ENCODE measurements around the gene GRIK4. TPM values are rescaled to one million over a fixed set of nuclear protein-coding genes. Genes with fewer than 3 reads are reported as not detected.

Gene GRIK4
- total RNA-seq, 1 experiment from 2014 or later, result not detected

DNA sequence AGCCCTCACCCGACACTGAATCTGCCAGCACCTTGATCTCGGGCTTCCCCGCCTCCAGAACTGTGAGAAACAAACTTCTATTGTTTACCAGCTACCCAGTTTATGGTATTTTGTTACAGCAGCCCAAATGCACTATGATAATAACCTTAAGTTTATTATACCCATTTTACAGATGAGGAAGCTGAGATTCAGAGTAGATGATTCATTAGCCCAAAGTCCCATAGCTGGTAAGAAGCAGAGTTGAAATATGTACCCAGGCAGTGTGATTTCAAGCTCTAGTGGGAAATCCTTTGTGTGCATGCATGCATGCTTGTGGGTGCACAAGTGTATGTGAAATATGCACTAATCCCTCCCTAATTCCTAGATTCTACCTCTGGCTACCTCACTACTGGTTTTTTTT, 7.9 kb downstream of the GRIK4 start:
- Histone ChIP-seq H3K4me3 (no peak overlapping the region), H3K36me3 (ENCODE audit: low read depth) (no peaks in the 10 kb centered on the region), H3K4me1 (replicated peaks; ENCODE audit: insufficient read depth) (no peaks in the 10 kb centered on the region), H2AFZ (no peak overlapping the region), H3K4me2 (no peak overlapping the region), H3K9me3 (ENCODE audit: insufficient read depth, low read depth) (no peaks in the 10 kb centered on the region), H3K27me3 (ENCODE audit: insufficient read depth, low read depth) (peaks cover 94% of the 10 kb centered on the region), H3K27ac (no peak overlapping the region), H3K9me2 (ENCODE audit: insufficient read depth) (no peaks in the 10 kb centered on the region), H3F3A (ENCODE audit: insufficient read depth, low read depth) (no peaks in the 10 kb centered on the region), H4K20me1 (ENCODE audit: insufficient read depth) (no peaks in the 10 kb centered on the region), H3K79me2 (ENCODE audit: low read depth) (no peaks in the 10 kb centered on the region)
- no TSS peak for BruUV-seq (replicated peaks)
- ChIA-PET CTCF (no interaction called here), POLR2A (ENCODE audit: unreplicated experiment) (no interaction called here)
- DNase-seq, result no peak
- intact Hi-C loops (cut with micrococcal nuclease; ENCODE audit: unreplicated experiment), result loop anchor here (10.0 kb wide), 1 partner anchor 595 kb away; no protein-coding TSS in a partner anchor
- TF ChIP-seq CTCF (conservative IDR thresholded peaks at IDR 0.05), result no peak
- TF ChIP-seq EZH2 (IDR thresholded peaks at IDR 0.05; ENCODE audit: low read depth), result no peak

DNA sequence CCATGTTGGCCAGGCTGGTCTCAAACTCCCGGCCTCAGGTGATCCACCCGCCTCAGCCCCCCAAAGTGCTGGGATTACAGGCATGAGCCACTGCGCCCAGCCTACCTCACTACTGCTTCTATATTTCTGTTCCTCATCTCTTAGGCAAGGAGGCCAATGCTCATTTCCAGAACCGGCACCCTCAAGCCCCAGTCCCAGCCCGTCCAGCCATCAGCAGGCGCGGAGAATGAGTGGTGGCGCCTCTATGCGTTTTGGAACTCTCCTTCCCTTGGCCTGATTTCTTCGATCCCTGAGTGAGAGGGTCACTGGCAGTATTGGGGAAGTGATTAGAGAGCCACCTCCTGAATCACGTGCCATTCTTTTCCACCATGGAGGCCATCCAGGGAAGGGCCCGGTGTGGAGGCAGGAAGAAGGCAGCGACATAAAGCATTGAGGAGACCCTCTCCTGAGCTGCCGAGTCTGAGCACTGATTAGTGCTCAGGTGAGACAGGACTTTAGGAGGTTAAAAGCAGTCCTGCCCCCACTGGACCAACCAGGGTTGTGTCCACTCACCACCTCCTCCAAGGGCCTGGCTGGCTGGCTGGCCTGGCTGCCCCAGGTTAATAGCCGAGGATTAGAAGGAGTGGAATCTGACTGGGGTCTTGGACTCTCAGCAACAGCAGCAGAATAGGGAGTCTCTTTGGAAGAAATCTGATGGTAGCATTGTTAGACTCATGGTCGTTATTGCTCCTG, 8.7 kb downstream of the GRIK4 start:
- DNase-seq, result no peak
- POLR2A ChIA-PET (ENCODE audit: unreplicated experiment), result no interaction called here
- Histone ChIP-seq H3K27me3 (ENCODE audit: insufficient read depth, low read depth) (peaks cover 94% of the 10 kb centered on the region), H3K36me3 (ENCODE audit: low read depth) (no peaks in the 10 kb centered on the region), H4K20me1 (ENCODE audit: insufficient read depth) (no peaks in the 10 kb centered on the region), H3K4me2 (no peak overlapping the region), H3K27ac (no peak overlapping the region), H3K79me2 (ENCODE audit: low read depth) (no peaks in the 10 kb centered on the region), H3F3A (ENCODE audit: insufficient read depth, low read depth) (no peaks in the 10 kb centered on the region), H3K9me2 (ENCODE audit: insufficient read depth) (no peaks in the 10 kb centered on the region), H2AFZ (no peak overlapping the region), H3K4me3 (no peak overlapping the region), H3K9me3 (ENCODE audit: insufficient read depth, low read depth) (no peaks in the 10 kb centered on the region), H3K4me1 (replicated peaks; ENCODE audit: insufficient read depth) (no peaks in the 10 kb centered on the region)
- intact Hi-C loops (cut with micrococcal nuclease; ENCODE audit: unreplicated experiment), result no loop called here
- CTCF ChIA-PET, result no interaction called here
- no peak for TF ChIP-seq EZH2 (IDR thresholded peaks at IDR 0.05; ENCODE audit: low read depth)
- no peak for TF ChIP-seq CTCF (conservative IDR thresholded peaks at IDR 0.05)
- no TSS peak for BruUV-seq (replicated peaks)

GRCh38 chr11:120521176-120521575, 9.6 kb downstream of the GRIK4 start:
- TF ChIP-seq CTCF (conservative IDR thresholded peaks at IDR 0.05) (no peak), EZH2 (IDR thresholded peaks at IDR 0.05; ENCODE audit: low read depth) (no peak)
- H3K4me1 ChIP-seq (replicated peaks; ENCODE audit: insufficient read depth), result no peaks in the 10 kb centered on the region

More at GRCh38 chr11:120521176-120521575, 9.6 kb downstream of the GRIK4 start:
- POLR2A ChIA-PET (ENCODE audit: unreplicated experiment), result no interaction called here
- Histone ChIP-seq H3K9me3 (ENCODE audit: insufficient read depth, low read depth) (no peaks in the 10 kb centered on the region), H3K9me2 (ENCODE audit: insufficient read depth) (no peaks in the 10 kb centered on the region), H3K79me2 (ENCODE audit: low read depth) (no peaks in the 10 kb centered on the region), H3K36me3 (ENCODE audit: low read depth) (no peaks in the 10 kb centered on the region), H3K27me3 (ENCODE audit: insufficient read depth, low read depth) (peaks cover 95% of the 10 kb centered on the region), H3K4me3 (no peak overlapping the region), H3F3A (ENCODE audit: insufficient read depth, low read depth) (no peaks in the 10 kb centered on the region), H3K27ac (no peak overlapping the region), H4K20me1 (ENCODE audit: insufficient read depth) (no peaks in the 10 kb centered on the region), H3K4me2 (no peak overlapping the region), H2AFZ (no peak overlapping the region)
- BruUV-seq (replicated peaks), result no TSS peak
- CTCF ChIA-PET, result no interaction called here
- intact Hi-C loops (cut with micrococcal nuclease; ENCODE audit: unreplicated experiment), result no loop called here
- DNase-seq, result no peak
